ENCODE measurements around the gene KRTAP5-6.
"Not testable (repeated sequence)": the region's sequence is repeated elsewhere in the genome, so short reads cannot be mapped to it uniquely, and the experiment has no call there.

The KRTAP5-6 gene

GRCh38 chr11:1688336-1688947 lies 8.6 kb upstream of the KRTAP5-6 start:
- not testable (repeated sequence) for H3K4me3 Mint-ChIP-seq; H3K36me3 Mint-ChIP-seq (ENCODE audit: low read depth); H3K9me3 Mint-ChIP-seq; H3K4me1 Mint-ChIP-seq (ENCODE audit: low read depth); H3K27ac Mint-ChIP-seq
- H3K27me3 Mint-ChIP-seq = peaks cover 23% of the 10 kb centered on the region

- H3K27ac Mint-ChIP-seq; H3K4me1 Mint-ChIP-seq (ENCODE audit: low read depth); H3K36me3 Mint-ChIP-seq (ENCODE audit: low read depth); H3K4me3 Mint-ChIP-seq; H3K9me3 Mint-ChIP-seq: not testable (repeated sequence)
- peaks cover 23% of the 10 kb centered on the region for H3K27me3 Mint-ChIP-seq
Measured at GRCh38 chr11:1689250-1690166, 7.5 kb upstream of the KRTAP5-6 start.

GRCh38 chr11:1690167-1691025 lies 6.6 kb upstream of the KRTAP5-6 start:
- Mint-ChIP-seq H3K27ac (no peak overlapping the region), H3K27me3 (peaks cover 23% of the 10 kb centered on the region), H3K4me3 (no peak overlapping the region), H3K4me1 (ENCODE audit: low read depth) (peaks cover 8% of the 10 kb centered on the region), H3K36me3 (ENCODE audit: low read depth) (no peaks in the 10 kb centered on the region), H3K9me3 (no peaks in the 10 kb centered on the region)

- H3K4me3 Mint-ChIP-seq = no peak overlapping the region
- no peak overlapping the region for H3K27ac Mint-ChIP-seq
- H3K9me3 Mint-ChIP-seq = no peaks in the 10 kb centered on the region
- H3K27me3 Mint-ChIP-seq = peaks cover 28% of the 10 kb centered on the region
- H3K36me3 Mint-ChIP-seq (ENCODE audit: low read depth) = no peaks in the 10 kb centered on the region
- peaks cover 8% of the 10 kb centered on the region for H3K4me1 Mint-ChIP-seq (ENCODE audit: low read depth)
Measured at GRCh38 chr11:1691026-1691877, 5.7 kb upstream of the KRTAP5-6 start.

- H3K27ac Mint-ChIP-seq = no peak overlapping the region
- H3K4me3 Mint-ChIP-seq = no peak overlapping the region
- H3K4me1 Mint-ChIP-seq (ENCODE audit: low read depth) = peaks cover 8% of the 10 kb centered on the region
- H3K27me3 Mint-ChIP-seq = peaks cover 28% of the 10 kb centered on the region
- H3K36me3 Mint-ChIP-seq (ENCODE audit: low read depth) = no peaks in the 10 kb centered on the region
- no peaks in the 10 kb centered on the region for H3K9me3 Mint-ChIP-seq
Measured at GRCh38 chr11:1691878-1692707, 4.9 kb upstream of the KRTAP5-6 start.

- Mint-ChIP-seq H3K4me3 (peak overlapping the region; percentile 59), H3K27me3 (peaks cover 31% of the 10 kb centered on the region)
Measured at GRCh38 chr11:1692708-1693326, 4.2 kb upstream of the KRTAP5-6 start.

GRCh38 chr11:1693327-1694063 lies 3.5 kb upstream of the KRTAP5-6 start:
- H3K27me3 Mint-ChIP-seq = peaks cover 35% of the 10 kb centered on the region

More at GRCh38 chr11:1692708-1693326, 4.2 kb upstream of the KRTAP5-6 start:
- H3K4me1 Mint-ChIP-seq (ENCODE audit: low read depth) = peaks cover 8% of the 10 kb centered on the region
- H3K36me3 Mint-ChIP-seq (ENCODE audit: low read depth) = no peaks in the 10 kb centered on the region
- H3K27ac Mint-ChIP-seq = no peak overlapping the region
- H3K9me3 Mint-ChIP-seq = no peaks in the 10 kb centered on the region

GRCh38 chr11:1694064-1694845 lies 2.7 kb upstream of the KRTAP5-6 start:
- peaks cover 3% of the 10 kb centered on the region for H3K9me3 Mint-ChIP-seq
- no peak overlapping the region for H3K4me3 Mint-ChIP-seq
- no peak overlapping the region for H3K27ac Mint-ChIP-seq
- H3K4me1 Mint-ChIP-seq (ENCODE audit: low read depth) = peaks cover 8% of the 10 kb centered on the region
- H3K36me3 Mint-ChIP-seq (ENCODE audit: low read depth) = no peaks in the 10 kb centered on the region
- peaks cover 34% of the 10 kb centered on the region for H3K27me3 Mint-ChIP-seq

More at GRCh38 chr11:1693327-1694063, 3.5 kb upstream of the KRTAP5-6 start:
- Mint-ChIP-seq H3K27ac (no peak overlapping the region), H3K9me3 (peaks cover 3% of the 10 kb centered on the region), H3K36me3 (ENCODE audit: low read depth) (no peaks in the 10 kb centered on the region), H3K4me1 (ENCODE audit: low read depth) (peaks cover 8% of the 10 kb centered on the region), H3K4me3 (peak overlapping the region; percentile 59)

GRCh38 chr11:1694846-1695547 lies 2.0 kb upstream of the KRTAP5-6 start:
- Mint-ChIP-seq H3K9me3 (peaks cover 3% of the 10 kb centered on the region), H3K36me3 (ENCODE audit: low read depth) (no peaks in the 10 kb centered on the region), H3K27ac (peak overlapping the region; percentile 8), H3K27me3 (peaks cover 26% of the 10 kb centered on the region), H3K4me3 (no peak overlapping the region), H3K4me1 (ENCODE audit: low read depth) (peaks cover 9% of the 10 kb centered on the region)

- peaks cover 15% of the 10 kb centered on the region for H3K4me1 Mint-ChIP-seq (ENCODE audit: low read depth)
- H3K4me3 Mint-ChIP-seq = no peak overlapping the region
- no peaks in the 10 kb centered on the region for H3K36me3 Mint-ChIP-seq (ENCODE audit: low read depth)
- H3K9me3 Mint-ChIP-seq = peaks cover 3% of the 10 kb centered on the region
- H3K27ac Mint-ChIP-seq = peak overlapping the region; percentile 36
- peaks cover 23% of the 10 kb centered on the region for H3K27me3 Mint-ChIP-seq
Measured at GRCh38 chr11:1695548-1696108, 1.4 kb upstream of the KRTAP5-6 start.

- Mint-ChIP-seq H3K4me3 (no peak overlapping the region), H3K27me3 (peaks cover 13% of the 10 kb centered on the region), H3K27ac (no peak overlapping the region), H3K9me3 (peaks cover 8% of the 10 kb centered on the region), H3K4me1 (ENCODE audit: low read depth) (peaks cover 27% of the 10 kb centered on the region), H3K36me3 (ENCODE audit: low read depth) (no peaks in the 10 kb centered on the region)
Measured at GRCh38 chr11:1699771-1700170, 2.8 kb downstream of the KRTAP5-6 start.

All from stimulated activated naive CD8-positive, alpha-beta T cell treated with anti-CD3 and anti-CD28 coated beads, Interleukin-15, Interleukin-2, amounts not matched to agents 100 ng/mL and 50 ng/mL, for 24 hours (primary cell).